Measurements from ENCODE around the gene MRPL48.
A peak's percentile ranks its signal among the peaks of the same experiment; 100 is the strongest.
"Not testable (repeated sequence)": the region's sequence is repeated elsewhere in the genome, so short reads cannot be mapped to it uniquely, and the experiment has no call there.

The MRPL48 gene
- 4.6 to 18.7 (median 12.9) reads per million in 17 experiments for total RNA-seq

GRCh38 chr11:73787643-73788558 lies at the start of gene MRPL48:
Gene MRPL48 (plus strand): TSS chr11:73787874. CDS start chr11:73787972, 98 bp downstream.
- DNase-seq = peak; percentile 92 to 95 (median 95)

- DNase-seq = no peak
Observed at GRCh38 chr11:73743045-73743444, 44.6 kb upstream of the MRPL48 start.

DNA sequence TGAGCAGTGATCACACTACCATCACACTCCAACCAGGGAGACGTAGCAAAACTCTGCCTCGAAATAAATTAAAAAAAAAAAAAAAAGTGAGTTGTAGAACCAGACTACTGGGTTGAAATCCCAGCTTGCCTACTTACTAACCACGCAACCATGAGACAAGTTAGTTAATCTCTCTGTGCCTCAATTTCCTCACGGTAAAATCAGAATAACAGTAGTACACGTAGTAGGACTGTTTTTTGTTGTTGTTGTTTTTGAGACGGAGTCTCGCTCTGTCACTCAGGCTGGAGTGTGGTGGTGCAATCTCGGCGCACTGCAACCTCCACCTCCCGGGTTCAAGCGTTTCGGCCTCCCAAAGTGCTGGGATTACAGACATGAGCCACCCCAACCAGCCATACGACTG lies 41.0 kb upstream of the MRPL48 start:
- no peak for DNase-seq

DNA sequence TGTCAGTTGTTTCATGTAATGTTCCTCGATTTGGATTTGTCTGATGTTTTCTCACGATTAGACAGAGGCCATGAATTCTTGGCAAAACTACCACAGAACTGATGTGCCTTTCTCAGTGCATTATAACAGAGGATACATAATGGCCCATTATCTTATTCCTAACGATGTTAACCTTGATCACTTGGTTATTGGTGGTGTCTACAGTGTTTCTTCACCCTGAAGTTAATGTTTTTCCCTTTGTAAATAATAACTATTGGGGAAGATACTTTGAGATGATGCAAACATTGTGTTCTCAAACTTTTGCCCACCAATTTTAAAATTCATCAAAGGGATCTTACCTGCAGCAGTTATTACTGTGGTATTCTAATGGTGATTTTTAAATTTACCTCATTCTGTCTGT lies 39.9 kb upstream of the MRPL48 start:
- no peak for DNase-seq

DNA sequence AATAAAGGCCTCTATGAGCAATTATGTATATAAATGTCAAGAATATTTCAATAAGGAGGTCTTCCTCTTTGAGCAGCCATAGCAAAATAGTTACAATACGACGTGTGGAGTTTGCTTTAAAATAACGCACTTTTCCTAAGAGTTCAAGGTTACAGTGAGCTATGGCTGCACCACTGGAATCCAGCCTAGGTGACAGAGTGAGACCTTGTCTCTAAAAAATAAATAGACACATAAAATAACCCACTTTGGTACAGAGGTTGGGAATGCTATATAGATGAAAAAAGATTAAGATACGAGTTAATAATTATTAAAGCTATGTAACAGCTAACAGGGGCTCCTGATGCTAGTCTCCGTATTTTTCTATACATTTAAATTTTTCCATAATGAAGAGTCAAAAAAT lies 39.4 kb upstream of the MRPL48 start:
- no peak for DNase-seq

GRCh38 chr11:73749118-73749517 lies 38.6 kb upstream of the MRPL48 start:
- DNase-seq = no peak

DNA sequence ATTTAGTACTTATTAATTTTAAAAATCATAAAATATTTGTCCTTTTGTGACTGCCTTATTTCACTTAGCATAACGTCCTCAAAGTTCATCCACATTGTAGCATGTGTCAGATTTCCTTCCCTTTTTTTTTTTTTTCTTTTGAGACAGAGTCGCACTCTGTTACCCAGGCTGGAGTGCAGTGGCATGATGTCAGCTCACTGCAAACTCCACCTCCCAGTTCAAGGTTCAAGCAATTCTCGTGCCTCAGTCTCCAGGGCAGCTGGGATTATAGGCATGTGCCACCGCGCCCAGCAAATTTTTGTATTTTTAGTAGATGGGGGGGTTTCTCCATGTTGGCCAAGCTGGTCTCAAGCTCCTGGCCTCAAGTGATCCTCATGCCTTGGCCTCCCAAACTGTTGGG lies 37.4 kb upstream of the MRPL48 start:
- DNase-seq = peak; percentile 15 to 58 (median 45)

- not testable (repeated sequence) for DNase-seq
Observed at GRCh38 chr11:73750862-73751261, 36.8 kb upstream of the MRPL48 start.

DNA sequence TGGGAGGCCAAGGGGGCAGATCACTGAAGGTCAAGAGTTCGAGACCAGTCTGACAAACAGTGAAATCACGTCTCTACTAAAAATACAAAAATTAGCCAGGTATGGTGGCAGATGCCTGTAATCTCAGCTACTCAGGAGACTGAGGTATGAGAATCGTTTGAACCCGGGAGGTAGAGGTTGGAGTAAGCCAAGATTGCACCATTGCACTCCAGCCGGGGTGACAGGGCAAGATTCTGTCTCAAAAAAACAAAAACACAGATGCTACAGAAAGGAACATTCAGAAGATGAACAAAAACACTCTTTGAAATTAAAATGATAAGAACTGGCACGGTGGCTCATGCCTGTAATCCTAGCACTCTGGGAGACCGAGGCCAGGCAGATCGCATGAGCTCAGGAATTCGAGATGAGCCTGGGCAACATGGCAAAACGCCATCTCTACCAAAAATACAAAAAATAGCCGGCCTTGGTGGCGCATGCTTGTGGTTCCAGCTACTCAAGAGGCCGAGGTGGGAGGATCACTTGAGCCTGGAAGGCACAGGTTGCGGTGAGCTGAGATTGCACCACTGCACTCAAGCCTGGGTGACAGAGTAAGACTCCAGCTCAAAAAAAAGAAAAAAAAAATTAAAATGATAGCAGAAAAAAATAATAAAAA lies 35.3 kb upstream of the MRPL48 start:
- DNase-seq = no peak

- DNase-seq = no peak
Observed at GRCh38 chr11:73752903-73753302, 34.8 kb upstream of the MRPL48 start.

- DNase-seq = no peak
Observed at GRCh38 chr11:73753938-73754337, 33.7 kb upstream of the MRPL48 start.

DNA sequence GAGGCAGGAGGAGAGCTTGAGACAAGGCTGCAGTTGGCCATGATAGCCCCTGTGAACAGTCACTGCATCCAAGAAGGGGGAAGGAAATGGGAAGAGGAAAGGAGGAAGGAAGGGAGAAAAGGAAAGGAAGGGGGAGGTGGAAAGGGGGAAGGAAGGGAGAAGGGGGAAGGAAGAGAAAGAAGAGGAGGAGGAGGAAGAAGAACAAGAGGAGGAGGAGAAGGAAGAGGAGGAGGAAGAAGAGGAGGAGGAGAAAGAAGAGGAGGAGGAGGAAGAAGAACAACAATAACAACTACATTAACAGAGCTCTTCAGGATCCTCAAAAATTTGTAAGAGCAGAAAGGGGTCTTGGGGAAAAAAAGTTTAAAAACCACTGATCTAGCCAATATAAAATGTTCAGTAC lies 32.0 kb upstream of the MRPL48 start:
- DNase-seq = no peak

DNA sequence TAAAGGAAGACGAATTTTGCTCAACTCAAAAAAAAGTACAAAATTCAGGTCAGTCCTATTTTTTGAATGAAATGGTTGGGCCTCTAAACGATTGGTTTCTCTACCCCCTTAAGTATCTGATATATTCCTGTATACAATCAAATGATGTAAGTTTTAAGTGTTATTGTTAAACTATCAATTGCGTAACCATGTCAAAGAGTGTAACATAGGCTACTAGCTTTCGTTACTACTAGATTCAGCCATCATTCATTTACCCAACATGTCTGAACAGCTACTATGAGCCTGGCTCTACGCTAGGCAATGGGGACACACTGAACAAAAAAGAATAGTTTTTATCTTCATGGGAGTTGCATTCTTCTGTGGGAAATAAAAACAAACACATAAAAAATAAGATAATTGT lies 30.1 kb upstream of the MRPL48 start:
- DNase-seq = peak in 2 of 4 experiments; percentile 43 to 56

GRCh38 chr11:73758451-73758850 lies 29.2 kb upstream of the MRPL48 start:
- DNase-seq = no peak

DNA sequence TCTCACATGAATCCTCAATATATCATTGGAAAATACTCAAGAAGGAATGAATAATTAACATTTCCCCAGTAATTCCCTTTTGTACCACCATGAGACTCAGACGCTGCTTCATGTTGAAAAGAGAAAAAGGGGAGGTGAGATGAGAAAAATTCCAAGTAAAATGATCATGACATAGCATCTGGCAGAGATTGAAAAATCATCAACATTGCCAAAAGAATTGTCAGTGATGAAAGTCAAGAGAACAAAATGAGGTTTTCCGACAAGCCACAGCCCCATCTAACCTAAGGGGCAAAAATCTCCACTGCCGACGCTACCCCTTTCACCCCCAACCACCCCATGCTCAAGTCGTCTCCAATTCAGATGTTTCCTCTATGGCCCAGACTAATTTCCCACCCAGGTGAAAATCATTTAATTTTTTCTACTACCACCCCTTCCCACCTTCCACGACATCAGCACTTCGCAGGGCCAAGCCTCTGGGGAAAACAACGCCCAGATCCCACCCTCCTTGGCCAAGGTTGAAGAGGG lies 28.0 kb upstream of the MRPL48 start:
- peak in 1 of 4 experiments; percentile 16 for DNase-seq

- DNase-seq = peak in 3 of 4 experiments; percentile 27 to 58 (median 46)
Observed at GRCh38 chr11:73760135-73760678, 27.5 kb upstream of the MRPL48 start.

DNA sequence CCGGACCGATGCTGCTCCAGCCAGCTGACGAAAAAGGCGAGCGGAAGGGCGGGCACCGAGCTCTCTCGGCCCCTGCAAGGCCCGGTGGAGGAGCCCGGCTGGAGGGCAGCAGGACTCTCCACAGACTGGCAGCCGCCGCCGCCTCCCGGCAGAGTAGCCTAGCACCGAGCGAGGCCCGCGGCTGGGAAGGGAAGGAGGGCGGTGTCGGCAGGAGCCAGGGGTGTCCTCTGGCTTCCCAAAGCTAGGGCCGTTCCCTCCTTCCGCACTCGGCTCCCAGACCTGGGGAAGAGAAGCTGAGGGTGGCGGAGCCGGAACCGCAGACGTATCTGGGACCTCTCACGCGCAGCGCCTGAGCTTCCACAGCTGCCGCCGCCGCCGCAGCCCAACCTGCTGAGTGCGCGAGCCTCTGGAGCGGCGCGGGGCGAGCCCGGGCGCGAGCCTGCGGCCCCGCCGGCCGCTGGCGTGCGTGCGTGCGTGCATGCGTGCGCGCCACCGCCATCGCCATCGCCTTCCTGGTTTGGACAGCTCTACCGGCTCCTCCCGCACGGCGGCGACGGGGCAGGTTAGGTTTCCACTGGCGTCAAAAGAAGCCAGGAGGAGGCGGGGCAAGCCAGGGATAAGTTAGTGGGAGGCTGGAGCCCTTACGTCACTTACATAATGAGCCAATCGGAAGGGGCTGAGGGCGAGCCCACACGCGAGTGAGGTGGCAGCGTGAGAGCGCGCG lies 26.8 kb upstream of the MRPL48 start, which contains the start of gene RAB6A:
RAB6A (minus strand) TSS at position 396 of the 724 bp plus-strand sequence. CDS start 439 bp downstream, outside the sequence.
- DNase-seq = peak; percentile 100

- DNase-seq = peak in 1 of 4 experiments; percentile 40
Observed at GRCh38 chr11:73761403-73761945, 26.2 kb upstream of the MRPL48 start.

GRCh38 chr11:73762732-73763131 lies 24.9 kb upstream of the MRPL48 start:
- no peak for DNase-seq

GRCh38 chr11:73766763-73767162 lies 20.9 kb upstream of the MRPL48 start:
- DNase-seq = no peak

GRCh38 chr11:73770811-73771210 lies 16.9 kb upstream of the MRPL48 start:
- not testable (repeated sequence) for DNase-seq
